ENCODE measurements around the gene MAP2K1. TPM values are rescaled to one million over a fixed set of nuclear protein-coding genes. Genes with fewer than 3 reads are reported as not detected.
A peak's percentile ranks its signal among the peaks of the same experiment; 100 is the strongest.
"Not testable (repeated sequence)": the region's sequence is repeated elsewhere in the genome, so short reads cannot be mapped to it uniquely, and the experiment has no call there.

The MAP2K1 gene
- polyA plus RNA-seq, 3 donors, result 11.7 to 34.7 (median 27.7) TPM

GRCh38 chr15:66488525-66488924, 101.8 kb downstream of the MAP2K1 start:
- H3K27ac ChIP-seq (ENCODE audit: low read depth, low read length), result no peak overlapping the region
- 74 to 95% (median 92%) methylated on average over 5 of the region's 5 CpGs for WGBS, 3 donors

GRCh38 chr15:66489179-66489791, 102.6 kb downstream of the MAP2K1 start:
- no peak overlapping the region for H3K27ac ChIP-seq (ENCODE audit: low read depth, low read length)
- 71 to 75% (median 71%) methylated on average over 6 of the region's 6 CpGs for WGBS, 3 donors

GRCh38 chr15:66491846-66492245, 105.1 kb downstream of the MAP2K1 start:
- 76 to 91% (median 77%) methylated on average over 3 of the region's 3 CpGs for WGBS, 3 donors
- no peak overlapping the region for H3K27ac ChIP-seq (ENCODE audit: low read depth, low read length)

GRCh38 chr15:66494262-66494661, 107.5 kb downstream of the MAP2K1 start:
- H3K27ac ChIP-seq (ENCODE audit: low read depth, low read length), result no peak overlapping the region
- whole genome bisulfite sequencing, 3 donors, result 58 to 96% (median 67%) methylated on average over 2 of the region's 2 CpGs

GRCh38 chr15:66496951-66497501, 110.3 kb downstream of the MAP2K1 start:
- WGBS, 3 donors, result 13 to 15% (median 14%) methylated on average over 17 of the region's 17 CpGs
- H3K27ac ChIP-seq (ENCODE audit: low read depth, low read length), result peak overlapping the region; percentile 85

- 6 to 10% (median 8%) methylated on average over 42 to 43 of the region's 43 CpGs for WGBS, 3 donors
Observed at GRCh38 chr15:66497502-66498455, 111.1 kb downstream of the MAP2K1 start, which contains the start of gene SNAPC5. TSS of gene SNAPC5 (minus strand) at chr15:66497762. CDS start at chr15:66497731, 31 bp downstream.

GRCh38 chr15:66498501-66499386, 112.0 kb downstream of the MAP2K1 start:
- 44 to 54% (median 53%) methylated on average over 3 of the region's 3 CpGs for WGBS, 3 donors
- no peak overlapping the region for H3K27ac ChIP-seq (ENCODE audit: low read depth, low read length)

More at GRCh38 chr15:66497502-66498455, 111.1 kb downstream of the MAP2K1 start, which contains the start of gene SNAPC5:
- H3K27ac ChIP-seq (ENCODE audit: low read depth, low read length), result peak within 1 kb of the TSS; percentile 85

GRCh38 chr15:66500346-66500745, 113.6 kb downstream of the MAP2K1 start:
- not testable (repeated sequence) for H3K27ac ChIP-seq (ENCODE audit: low read depth, low read length)
- WGBS, 3 donors, result 81 to 90% (median 87%) methylated on average over 7 of the region's 7 CpGs

- WGBS, 3 donors, result 67 to 78% (median 78%) methylated on average over 10 of the region's 10 CpGs
- H3K27ac ChIP-seq (ENCODE audit: low read depth, low read length), result no peak overlapping the region
Observed at GRCh38 chr15:66502491-66502890, 115.8 kb downstream of the MAP2K1 start.

- not testable (repeated sequence) for H3K27ac ChIP-seq (ENCODE audit: low read depth, low read length)
- 38 to 62% (median 61%) methylated on average over 13 of the region's 13 CpGs for WGBS, 3 donors
Observed at GRCh38 chr15:66503041-66503648, 116.4 kb downstream of the MAP2K1 start.

- WGBS, 3 donors, result 0 to 1% (median 0%) methylated on average over 12 of the region's 12 CpGs
Observed at GRCh38 chr15:66503780-66504562, 117.3 kb downstream of the MAP2K1 start.

GRCh38 chr15:66504563-66505429, 118.1 kb downstream of the MAP2K1 start, which contains the start of the genes RPL4 and ZWILCH:
TSS of gene RPL4 (minus strand) at chr15:66504855. CDS start at chr15:66504790, 65 bp downstream.
TSS of gene ZWILCH (plus strand) at chr15:66505326. CDS start at chr15:66505339, 13 bp downstream.
- peak within 1 kb of the TSS; percentile 51 for H3K27ac ChIP-seq (ENCODE audit: low read depth, low read length)
- WGBS, 3 donors, result 0 to 1% (median 0%) methylated on average over 46 of the region's 46 CpGs

More at GRCh38 chr15:66503780-66504562, 117.3 kb downstream of the MAP2K1 start:
- peak overlapping the region; percentile 51 for H3K27ac ChIP-seq (ENCODE audit: low read depth, low read length)

- WGBS, 3 donors, result 0% methylated on average over 13 of the region's 13 CpGs
- no peak overlapping the region for H3K27ac ChIP-seq (ENCODE audit: low read depth, low read length)
Observed at GRCh38 chr15:66505430-66505811, 118.7 kb downstream of the MAP2K1 start.

GRCh38 chr15:66505818-66506217, 119.1 kb downstream of the MAP2K1 start:
- no peak overlapping the region for H3K27ac ChIP-seq (ENCODE audit: low read depth, low read length)
- WGBS, 3 donors, result 33 to 53% (median 36%) methylated on average over 4 of the region's 4 CpGs

- WGBS, 3 donors, result 87 to 95% (median 92%) methylated on average over 3 of the region's 3 CpGs
- H3K27ac ChIP-seq (ENCODE audit: low read depth, low read length), result no peak overlapping the region
Observed at GRCh38 chr15:66508293-66508883, 121.7 kb downstream of the MAP2K1 start.

All from adipose tissue (tissue), 3 donors.